Left renal pelvis (tissue), 4 donors: ENCODE measurements around the gene FREM2. TPM values are rescaled to one million over a fixed set of nuclear protein-coding genes. Genes with fewer than 3 reads are reported as not detected.
A peak's percentile ranks its signal among the peaks of the same experiment; 100 is the strongest.

Experiments
- DNase-seq, 4 donors: peaks; one replicate each; pipeline ENCODE4 v3.0.0-alpha.2; 2013; ENCODE audit warnings: low read depth in 4 of 4, low spot score in 3 of 4
- polyA plus RNA-seq, 4 donors: library from polyadenylated mRNA; unstranded; fragments of 120-200 nt; gene quantifications; one replicate each; pipeline ENCODE4 v1.2.1, GENCODE V29; 2013; ENCODE audit not compliant: insufficient read length in 4 of 4

The FREM2 gene
- polyA plus RNA-seq, 4 donors: 2.4 to 49.8 (median 44.9) TPM

DNA sequence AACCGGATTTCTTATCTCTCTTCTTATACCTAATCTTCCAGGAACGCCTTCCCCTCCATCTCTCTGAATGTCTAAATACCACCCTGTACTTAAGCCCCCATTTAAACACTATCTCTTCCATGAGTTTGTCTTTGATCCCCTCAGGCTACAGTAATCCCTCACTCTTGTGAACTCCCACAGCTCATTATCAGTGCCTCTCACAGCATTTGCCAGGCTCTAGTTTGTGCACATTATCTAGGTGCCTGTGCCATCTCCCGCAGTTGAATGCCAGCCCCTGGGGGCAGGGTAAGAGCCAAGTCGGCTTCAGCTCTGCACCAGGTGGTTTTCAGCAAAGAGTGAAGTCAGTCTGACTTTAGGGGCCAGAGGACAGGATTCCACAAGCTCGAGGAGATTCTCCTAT lies 71.4 kb downstream of the FREM2 start:
- no peak for DNase-seq

DNA sequence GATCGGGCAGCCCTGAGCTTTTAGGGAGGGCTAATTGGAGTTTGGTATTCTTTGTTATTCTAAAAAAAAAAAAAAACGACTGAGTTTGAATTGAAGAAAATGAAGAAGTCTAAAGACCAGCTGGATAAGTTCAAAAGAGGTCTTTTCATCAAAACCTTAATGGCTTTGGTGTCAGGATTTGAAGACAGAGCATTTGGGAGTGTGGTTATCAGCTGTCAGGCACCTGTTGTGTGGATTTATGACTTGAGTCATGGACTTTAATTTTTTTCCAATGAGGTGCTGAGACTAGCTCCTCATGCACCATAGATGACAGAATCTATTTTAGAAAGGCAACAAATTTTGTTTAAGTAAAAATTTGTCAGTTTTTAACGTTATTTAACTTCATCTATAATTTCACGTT lies 72.5 kb downstream of the FREM2 start:
- DNase-seq: no peak

DNA sequence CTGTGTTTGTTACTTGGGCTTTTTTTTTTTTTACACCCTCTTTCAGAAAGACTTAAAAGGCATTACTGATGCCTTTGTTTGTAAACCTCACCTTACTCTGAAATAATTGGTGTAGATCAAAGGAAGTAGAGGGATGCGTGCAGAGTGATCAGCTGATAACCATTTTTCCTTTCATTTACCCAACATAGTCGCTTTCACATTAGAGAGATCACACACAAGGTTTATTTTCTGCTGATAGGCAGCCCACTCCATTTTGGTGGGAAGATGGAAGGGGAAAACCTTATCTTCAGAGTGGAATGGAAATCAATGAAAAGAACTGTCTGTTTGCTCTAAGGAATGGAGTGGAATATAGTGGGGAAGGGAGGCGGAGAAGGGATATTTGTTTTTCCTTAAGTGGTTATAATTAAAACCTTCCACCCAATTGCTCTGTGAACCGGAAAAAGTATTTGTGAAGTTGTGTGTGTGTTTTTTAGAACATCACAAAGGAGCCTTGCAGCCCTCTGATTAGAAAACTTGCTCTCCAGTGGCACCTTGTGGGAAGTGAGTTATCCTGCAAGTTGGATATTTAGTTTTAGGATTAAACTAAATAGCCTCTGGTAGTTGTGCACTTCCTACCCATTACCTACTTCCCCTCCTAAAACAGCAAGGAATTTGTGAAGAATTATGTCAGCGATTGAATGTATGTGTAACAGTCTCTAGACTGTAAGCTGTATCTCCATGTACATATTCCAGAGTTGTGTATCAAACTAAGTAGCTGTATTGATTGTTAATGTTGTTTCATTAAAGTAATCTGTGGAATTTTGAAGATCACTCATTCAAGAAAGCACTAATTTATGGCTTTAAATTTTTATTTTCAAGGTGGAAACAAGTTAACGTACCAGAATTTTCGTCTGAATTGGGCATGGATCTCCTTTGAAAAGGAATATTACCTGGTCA lies 76.8 kb downstream of the FREM2 start:
- peak in 1 of 4 donors; percentile 55 for DNase-seq

DNA sequence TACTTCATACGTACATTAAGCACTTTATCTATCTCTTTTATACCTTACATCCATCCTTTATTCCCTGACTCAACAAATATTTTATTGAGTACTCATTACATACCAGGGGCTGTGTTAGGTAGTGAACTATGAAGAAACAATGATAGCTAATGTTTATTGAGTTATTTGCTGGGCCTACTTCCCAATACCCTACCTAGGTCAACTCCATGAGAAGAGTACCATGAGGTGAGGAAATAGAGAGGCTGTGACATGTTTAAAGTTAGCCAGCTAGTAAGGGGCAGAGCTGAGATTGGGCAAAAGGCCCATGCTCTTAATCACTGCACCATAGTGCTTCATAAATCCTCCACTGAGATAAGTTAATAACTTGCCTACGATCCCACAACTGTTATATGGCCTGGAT lies 79.9 kb downstream of the FREM2 start:
- no peak for DNase-seq

DNA sequence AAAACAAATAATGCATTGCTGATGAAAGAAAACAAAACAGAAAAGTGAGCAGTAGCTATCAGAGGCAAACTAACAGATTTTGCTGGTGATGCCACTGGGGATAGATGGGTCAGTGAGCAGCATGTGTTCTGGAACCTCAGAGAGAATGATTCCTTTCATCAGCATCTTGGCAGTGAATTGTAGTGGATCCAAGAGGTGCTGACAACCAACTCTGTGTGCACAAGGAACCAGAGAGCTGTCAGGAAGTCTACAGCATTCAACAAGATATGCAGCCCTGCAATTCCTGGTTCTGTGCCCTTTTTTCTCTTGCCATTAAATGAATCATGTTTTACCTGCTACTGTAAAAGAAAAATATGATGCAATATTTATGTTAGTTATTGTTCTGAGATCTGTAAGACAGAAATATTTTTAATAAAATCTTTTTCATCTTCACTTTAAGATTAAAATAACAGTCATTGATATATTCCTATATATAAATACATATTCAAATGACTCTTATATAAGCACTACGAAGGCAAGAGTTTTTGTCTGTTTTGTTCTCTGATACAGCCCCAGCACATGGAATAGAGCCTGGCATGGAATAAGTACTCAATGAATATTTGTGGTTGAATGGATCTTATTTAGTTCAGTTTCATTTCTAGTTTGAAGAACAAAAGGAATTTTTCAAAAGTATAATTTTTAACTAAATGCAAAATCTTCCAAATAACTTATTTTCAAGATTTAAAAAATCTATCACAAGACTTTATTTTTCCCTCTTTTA lies 80.8 kb downstream of the FREM2 start:
- DNase-seq: no peak

DNA sequence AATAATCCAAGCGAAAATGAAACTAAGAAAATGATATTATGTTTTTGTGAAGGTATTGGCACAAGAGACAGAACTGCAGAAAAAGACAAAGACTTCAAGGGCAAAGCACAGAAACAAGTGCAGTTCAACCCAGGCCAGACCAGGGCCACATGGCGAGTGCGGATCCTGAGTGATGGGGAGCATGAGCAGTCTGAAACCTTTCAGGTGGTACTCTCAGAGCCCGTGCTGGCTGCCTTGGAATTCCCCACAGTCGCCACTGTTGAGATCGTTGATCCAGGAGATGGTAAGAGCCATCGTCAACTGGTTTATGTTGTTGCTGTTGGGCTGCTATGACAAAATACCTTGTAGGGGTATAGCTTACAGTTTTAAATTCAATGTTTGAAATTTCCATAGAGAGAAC lies 82.6 kb downstream of the FREM2 start:
- DNase-seq: no peak

DNA sequence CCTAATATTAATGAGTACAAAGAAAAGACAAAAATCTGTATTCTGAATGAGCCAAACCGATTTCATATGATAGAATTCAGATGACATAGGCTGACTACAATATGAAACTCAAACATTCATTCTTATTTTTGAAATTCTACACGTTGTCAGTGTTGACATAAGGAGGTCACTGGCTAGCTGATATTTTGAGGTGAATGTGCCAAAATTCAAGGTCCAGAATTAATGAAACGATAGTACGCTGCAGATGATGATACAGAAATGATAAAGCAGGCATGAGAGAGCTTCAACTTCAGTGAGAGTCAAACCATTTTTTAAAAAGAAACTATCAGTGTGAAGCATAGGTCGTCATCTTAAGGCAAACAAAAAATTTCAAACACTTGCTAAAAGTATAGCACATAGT lies 88.2 kb downstream of the FREM2 start:
- DNase-seq: no peak

DNA sequence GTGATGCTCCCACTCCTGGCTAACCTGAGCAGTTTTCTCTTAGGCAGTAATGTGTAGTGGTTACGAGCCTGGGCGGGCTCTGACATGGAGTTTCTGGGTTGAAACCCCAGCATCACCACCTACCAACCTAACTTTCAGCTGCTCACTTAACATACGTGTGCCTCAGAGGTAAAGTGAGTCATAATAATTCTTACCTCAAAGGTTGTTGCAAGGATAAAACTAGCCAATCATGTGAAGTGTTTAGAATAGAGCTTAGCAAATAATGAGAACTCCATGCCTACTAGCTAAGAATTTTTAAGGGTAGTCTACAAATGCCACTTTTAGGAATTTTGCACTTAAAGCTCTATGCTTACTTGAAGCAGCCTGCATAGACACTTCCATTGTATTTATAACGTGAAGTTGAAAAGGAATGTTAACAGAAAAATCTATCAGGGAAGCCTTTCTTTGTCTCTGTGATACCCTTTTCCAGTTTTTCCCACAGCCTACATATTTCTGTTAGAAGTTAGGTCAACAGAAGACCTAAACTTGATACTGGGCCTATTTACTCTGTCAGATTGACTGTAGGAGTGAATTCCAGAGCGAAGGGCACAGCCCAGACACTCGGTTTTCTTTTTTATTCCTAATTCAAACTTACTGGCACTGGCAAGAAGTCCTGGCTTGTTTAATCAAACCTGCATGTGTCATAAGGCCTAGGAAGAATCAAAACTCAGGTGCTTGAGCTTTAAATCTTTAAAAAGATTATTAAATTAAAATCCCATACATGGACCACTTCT lies 90.7 kb downstream of the FREM2 start:
- no peak for DNase-seq

DNA sequence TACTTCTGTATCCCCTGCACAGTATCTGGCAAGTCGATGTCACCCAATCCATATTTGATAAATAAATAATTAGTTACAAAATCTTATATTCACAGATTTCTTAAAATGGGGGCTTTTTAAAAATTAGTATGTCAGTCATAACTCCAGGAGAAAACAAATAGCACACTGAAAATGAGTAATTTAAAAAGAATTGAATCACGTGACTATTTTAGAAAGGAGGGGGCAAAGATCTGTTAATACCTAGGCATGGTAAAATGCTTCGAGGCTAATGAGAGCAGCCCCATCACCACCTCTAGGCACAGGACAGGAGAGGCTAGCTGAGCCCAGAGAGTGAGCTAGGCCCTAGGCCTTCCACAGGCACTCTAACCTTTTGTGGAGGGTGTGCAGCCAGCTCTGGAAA lies 94.7 kb downstream of the FREM2 start:
- DNase-seq: no peak

DNA sequence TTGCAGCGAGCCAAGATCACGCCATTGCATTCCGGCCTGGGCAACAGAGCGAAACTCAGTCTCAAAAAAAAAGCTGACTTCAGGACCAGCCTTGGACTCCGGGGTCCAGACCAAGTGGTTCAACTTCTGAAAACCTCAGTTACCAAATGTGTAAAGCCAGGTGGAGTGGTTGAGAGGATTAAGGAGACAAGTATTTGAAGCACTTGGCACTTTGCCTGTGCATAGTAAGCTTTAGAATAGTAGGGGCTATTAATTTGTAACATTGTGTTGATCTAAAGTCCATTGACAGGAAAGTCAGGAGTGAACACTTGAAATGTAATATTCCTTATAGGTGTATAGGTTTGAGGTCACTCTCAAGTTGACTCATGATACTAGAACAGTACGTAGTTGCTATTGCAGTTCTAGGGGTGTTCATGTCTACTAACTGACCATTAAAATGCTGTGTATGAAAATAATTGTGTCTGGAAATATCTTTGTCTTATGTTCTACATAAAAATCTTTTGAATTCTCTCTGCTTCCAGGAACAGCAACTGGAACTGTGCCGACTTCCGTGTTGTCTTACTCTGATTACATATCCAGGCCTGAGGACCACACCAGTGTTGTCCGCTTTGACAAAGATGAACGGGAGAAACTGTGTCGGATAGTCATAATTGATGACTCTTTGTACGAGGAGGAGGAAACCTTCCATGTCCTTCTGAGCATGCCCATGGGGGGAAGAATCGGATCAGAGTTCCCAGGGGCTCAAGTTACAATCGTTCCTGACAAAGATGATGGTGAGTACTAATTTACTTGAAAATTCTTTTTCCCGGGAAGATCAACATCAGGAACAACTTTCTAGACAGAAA lies 97.4 kb downstream of the FREM2 start:
- peak in 1 of 4 donors; percentile 34 for DNase-seq

DNA sequence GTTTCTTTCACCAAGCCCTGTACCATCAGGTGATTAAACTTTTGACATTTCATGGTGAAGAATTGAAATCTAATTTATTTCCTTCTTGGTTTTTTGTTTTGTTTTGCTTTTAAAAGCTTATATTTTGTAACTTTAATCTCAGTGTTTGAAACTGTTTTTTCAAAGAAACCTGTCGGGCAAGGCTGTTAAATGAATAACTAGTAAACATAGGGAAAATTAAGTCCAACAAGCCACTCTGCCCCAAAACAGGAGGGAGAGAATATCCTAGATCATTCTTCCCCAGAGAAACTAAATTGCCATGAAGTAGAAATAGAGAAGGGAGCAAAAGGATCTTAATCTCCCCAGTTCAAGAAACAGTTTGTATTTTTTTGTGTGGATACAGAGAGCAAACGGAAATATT lies 98.2 kb downstream of the FREM2 start:
- peak in 1 of 4 donors; percentile 18 for DNase-seq

DNA sequence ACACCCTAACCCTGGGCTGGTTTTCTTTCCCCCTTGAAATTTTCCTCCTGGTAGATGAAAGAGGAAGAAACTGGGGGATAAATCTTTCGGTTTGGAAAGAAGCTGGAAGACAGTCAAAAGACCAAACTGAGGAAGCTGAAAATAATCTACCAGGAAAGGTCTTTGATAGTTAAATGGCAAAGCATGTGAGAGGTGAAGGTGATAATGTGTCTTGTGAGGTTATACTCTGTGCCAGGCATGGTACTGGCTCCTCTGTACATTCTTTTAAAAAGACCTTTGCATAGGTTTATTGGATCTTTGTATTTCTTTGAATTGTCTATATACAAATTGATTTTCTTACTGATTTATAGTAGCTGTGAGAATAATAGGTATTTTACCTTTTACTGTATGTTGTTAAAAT lies 98.6 kb downstream of the FREM2 start:
- DNase-seq: no peak

DNA sequence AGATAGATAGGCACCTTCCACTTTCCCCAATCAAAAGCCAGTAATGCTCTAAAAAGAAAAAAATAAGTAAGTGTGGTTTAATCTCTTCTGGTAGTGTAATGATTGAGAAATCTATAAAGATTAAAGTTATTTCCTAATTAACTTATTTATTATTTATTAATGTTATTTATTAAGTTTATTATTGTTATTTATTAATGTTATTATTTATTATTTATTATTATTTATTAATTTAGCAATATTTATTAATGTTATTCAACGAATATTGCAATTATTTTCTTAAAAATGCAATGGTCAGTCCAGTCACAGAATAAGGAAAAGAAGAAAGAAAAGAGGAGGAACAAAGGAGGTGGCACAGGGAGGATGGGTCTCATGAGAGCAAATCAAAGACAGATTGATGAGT lies 100.7 kb downstream of the FREM2 start:
- no peak for DNase-seq

DNA sequence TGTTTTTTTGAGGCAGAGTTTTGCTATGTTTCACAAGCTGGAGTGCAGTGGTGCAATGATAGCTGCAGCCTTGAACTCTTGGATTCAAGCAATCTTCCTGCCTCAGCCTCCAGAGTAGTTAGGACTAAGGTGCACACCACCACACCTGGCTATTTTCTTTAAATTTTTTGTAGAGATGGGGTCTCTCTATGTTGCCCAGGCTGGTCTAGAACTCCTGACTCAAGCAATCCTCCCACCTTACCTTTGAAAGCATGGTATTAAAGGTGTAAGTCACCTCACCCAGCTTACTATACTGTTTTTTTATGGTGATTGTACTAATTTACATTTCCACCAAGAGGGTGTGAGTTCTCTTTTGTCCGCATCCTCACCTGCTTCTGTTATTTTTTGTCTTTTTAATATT lies 110.0 kb downstream of the FREM2 start:
- DNase-seq: no peak

DNA sequence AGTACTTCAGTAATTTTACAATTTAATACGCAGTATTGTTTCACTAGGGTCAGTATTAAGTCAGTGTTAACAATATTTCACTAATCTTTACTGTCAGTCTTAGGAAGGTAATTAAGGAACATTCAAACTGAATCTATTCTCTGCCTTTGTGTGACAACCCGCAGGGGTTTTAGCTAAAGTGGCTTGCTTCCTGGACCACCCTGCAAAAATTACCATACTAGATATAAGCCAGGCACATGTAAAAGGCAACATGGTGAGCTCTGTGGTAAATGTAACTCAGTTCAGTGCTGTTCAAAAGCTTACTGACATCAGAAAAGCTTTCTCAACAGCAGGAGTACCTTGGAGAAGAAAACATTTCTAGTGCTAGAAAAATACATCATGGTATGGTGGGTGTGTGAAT lies 116.7 kb downstream of the FREM2 start:
- DNase-seq: no peak

DNA sequence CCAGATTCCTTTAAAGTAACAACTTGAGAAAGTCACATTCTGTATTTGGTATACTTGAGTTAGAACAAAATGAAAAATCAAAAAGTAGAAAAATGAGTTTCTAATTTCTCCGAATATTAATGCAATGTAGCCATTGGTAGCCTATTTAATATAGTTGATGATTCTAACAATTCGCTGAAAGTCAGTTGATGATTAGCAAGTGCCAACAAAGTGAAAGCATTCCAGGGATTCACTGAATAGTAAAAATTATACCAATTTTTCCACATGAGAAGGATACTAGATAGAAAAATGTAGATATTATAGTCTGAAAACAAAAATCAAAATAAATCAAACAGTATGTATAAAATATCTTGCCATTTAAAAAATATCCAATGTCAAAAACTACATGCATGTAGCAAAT lies 117.2 kb downstream of the FREM2 start:
- no peak for DNase-seq

DNA sequence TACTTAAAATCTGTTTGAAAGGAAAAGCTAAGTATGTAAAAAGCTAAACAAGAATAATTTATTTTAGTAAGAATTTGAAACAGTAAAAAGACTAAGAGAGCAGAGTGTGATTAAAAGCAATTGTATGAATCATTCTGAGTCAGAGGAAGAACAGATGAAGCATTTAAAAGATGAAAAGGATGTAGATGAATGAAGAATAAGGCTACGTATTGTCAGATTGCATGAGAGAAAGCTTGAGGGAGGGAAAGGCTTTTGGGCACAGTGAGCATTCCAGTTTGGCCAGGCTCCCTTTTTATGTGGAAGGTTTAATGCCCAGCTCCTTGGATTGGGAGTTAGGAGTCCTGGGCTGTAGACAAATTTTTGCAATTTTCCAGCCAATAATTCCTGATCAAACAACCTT lies 117.7 kb downstream of the FREM2 start:
- no peak for DNase-seq

DNA sequence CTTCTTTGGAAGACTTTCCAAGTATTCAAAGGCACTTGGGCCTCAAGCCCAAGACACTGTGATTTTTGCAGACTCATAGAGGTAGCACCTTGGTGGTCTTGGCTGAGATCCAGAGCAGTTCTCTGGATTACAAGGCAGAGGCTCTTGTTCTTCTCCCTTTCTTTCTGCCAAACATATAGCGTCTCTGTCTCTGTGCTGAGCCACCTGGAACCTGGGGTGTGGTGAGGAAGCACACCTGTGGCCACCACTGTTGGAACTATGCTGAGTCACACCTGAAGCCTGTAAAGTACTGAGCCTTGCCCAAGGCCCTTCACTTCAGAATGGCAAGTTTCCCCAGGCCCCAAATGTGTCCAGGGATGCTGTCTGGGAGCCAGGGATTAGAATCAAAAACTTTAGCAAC lies 127.5 kb downstream of the FREM2 start:
- no peak for DNase-seq

DNA sequence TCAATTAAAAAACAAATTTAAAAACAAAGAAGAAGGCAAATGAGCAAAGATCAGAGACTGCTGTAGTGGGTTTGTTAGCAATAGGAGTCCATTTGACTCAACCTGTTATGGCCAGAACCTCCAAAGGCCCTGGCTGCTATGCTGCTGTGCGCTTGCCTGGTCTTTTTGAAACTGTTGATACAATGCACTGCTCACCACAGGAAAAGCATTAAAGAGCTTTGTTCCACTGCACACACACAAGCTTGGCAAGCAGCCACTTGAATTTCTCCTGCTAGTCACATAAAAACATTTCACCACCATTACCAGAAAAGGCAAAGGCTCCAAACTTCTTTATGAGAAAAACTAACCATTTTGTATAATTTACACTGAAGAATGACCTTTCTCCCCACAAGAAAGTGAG lies 132.2 kb downstream of the FREM2 start:
- DNase-seq: peak; percentile 14 to 36 (median 23)

DNA sequence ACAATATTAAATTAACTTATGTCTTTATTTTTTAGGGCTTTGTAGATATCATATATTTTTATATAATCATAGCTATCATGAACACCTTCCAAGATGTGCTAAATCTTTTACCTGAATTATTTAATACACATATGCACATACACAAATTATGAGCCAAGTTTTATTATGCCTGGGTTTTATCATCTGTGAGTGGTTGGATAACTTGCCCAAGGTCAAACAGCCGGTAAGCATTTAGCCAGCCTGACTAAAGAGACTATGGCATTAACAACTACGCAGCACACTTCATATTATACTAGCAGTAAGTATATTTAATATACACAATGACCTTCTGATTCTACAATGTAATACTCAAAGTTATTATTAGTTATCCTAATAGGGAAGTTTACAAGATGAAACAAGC lies 132.7 kb downstream of the FREM2 start:
- no peak for DNase-seq
